DND-41 (cell line): Measurements from ENCODE around the gene SLC17A6.

Experiments
- ATAC-seq: fragments of 200-7000 bp; cut with Tn5 transposase; 3 replicates; pipeline ENCODE4 v1.9.1; 2021; ENCODE audit warnings: low read depth; ENCODE audit not compliant: insufficient read depth
- DNase-seq: peaks from one replicate; pipeline ENCODE4 v3.0.0-alpha.2; 2020
- H2AFZ ChIP-seq: 2 replicates; pipeline ENCODE4 v1.6.0; 2012; ENCODE audit warnings: low read depth, low read length
- H3K27ac ChIP-seq: 2 replicates; pipeline ENCODE4 v1.5.1; 2012; ENCODE audit warnings: low read length, inconsistent platforms
- H3K27me3 ChIP-seq: fragments of 200-600 bp; sonication (generic); 2 replicates; pipeline ENCODE4 v1.6.0; 2012; ENCODE audit warnings: low read length, mild to moderate bottlenecking, inconsistent platforms; ENCODE audit not compliant: insufficient read depth, poor library complexity
- H3K36me3 ChIP-seq: 2 replicates; pipeline ENCODE4 v1.5.1; 2012; ENCODE audit warnings: low read length, inconsistent platforms; ENCODE audit not compliant: insufficient read depth
- H3K4me1 ChIP-seq: 2 replicates; pipeline ENCODE4 v1.5.1; 2012; ENCODE audit warnings: mild to moderate bottlenecking, low read length; ENCODE audit not compliant: insufficient read depth
- H3K4me2 ChIP-seq: 2 replicates; pipeline ENCODE4 v1.6.0; 2012; ENCODE audit warnings: mild to moderate bottlenecking, moderate library complexity, low read length, inconsistent platforms; ENCODE audit not compliant: insufficient read depth
- H3K4me3 ChIP-seq, 2 experiments: fragments of 200-600 bp in 1 of 2; shearing (Covaris generic) in 1 of 2; 2 replicates each; pipeline ENCODE4 v1.5.1; 2012 to 2016; ENCODE audit warnings: inconsistent platforms in 2 of 2, low read length in 2 of 2, mild to moderate bottlenecking in 2 of 2, low read depth in 1 of 2, moderate library complexity in 1 of 2
- H3K79me2 ChIP-seq: 2 replicates; pipeline ENCODE4 v1.6.0; 2012; ENCODE audit warnings: low read length, inconsistent platforms; ENCODE audit not compliant: insufficient read depth
- H3K9ac ChIP-seq: 2 replicates; pipeline ENCODE4 v1.6.0; 2012; ENCODE audit warnings: low read depth, mild to moderate bottlenecking, inconsistent platforms, low read length, moderate library complexity
- H3K9me3 ChIP-seq: 2 replicates; pipeline ENCODE4 v1.5.1; 2012; ENCODE audit warnings: low read length, moderate library complexity, mild to moderate bottlenecking, inconsistent platforms; ENCODE audit not compliant: insufficient read depth, severe bottlenecking
- H4K20me1 ChIP-seq: 2 replicates; pipeline ENCODE4 v1.6.0; 2012; ENCODE audit warnings: low read length; ENCODE audit not compliant: insufficient read depth
- EZH2 ChIP-seq: IDR thresholded peaks from 3 replicates; pipeline ENCODE4 v1.6.1; 2012; ENCODE audit warnings: borderline replicate concordance, low read depth, mild to moderate bottlenecking, moderate library complexity, low read length, inconsistent platforms; ENCODE audit not compliant: severe bottlenecking
- TF ChIP-seq, protein P1 (sequence below): IDR thresholded peaks from 2 replicates; pipeline ENCODE4 v1.5.1; 2012; ENCODE audit warnings: borderline replicate concordance, low read length, moderate library complexity, mild to moderate bottlenecking; ENCODE audit not compliant: poor library complexity, severe bottlenecking; ENCODE audit errors: extremely low read depth

Gene SLC17A6

DNA sequence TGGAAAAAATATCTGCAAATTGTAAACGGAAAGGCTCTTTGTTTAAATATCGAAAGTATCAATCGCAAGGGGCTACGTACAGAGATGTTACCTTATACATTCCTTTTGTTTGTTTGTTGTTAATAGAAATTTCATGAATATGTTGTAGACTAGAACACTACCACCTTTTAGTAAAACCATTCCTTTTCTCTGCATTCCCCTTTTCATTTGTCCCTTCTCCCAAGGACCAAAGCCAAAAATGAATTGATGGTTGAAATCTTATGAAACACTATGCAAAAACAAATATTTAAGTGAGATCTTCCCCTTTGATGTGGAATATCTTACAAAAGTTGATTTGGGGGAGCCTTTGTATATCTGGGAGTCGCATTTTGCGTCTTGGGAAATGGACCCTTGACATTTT lies 2.1 kb downstream of the SLC17A6 start:
- H4K20me1 ChIP-seq = peaks cover 2% of the 10 kb centered on the region; the same call in 1 of the 2 replicates
- no peaks in the 10 kb centered on the region for H3K79me2 ChIP-seq
- TF ChIP-seq, protein P1, sequence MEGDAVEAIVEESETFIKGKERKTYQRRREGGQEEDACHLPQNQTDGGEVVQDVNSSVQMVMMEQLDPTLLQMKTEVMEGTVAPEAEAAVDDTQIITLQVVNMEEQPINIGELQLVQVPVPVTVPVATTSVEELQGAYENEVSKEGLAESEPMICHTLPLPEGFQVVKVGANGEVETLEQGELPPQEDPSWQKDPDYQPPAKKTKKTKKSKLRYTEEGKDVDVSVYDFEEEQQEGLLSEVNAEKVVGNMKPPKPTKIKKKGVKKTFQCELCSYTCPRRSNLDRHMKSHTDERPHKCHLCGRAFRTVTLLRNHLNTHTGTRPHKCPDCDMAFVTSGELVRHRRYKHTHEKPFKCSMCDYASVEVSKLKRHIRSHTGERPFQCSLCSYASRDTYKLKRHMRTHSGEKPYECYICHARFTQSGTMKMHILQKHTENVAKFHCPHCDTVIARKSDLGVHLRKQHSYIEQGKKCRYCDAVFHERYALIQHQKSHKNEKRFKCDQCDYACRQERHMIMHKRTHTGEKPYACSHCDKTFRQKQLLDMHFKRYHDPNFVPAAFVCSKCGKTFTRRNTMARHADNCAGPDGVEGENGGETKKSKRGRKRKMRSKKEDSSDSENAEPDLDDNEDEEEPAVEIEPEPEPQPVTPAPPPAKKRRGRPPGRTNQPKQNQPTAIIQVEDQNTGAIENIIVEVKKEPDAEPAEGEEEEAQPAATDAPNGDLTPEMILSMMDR = no peak
- no peak for TF ChIP-seq EZH2
- H2AFZ ChIP-seq = no peak overlapping the region
- no peak overlapping the region for H3K4me2 ChIP-seq
- H3K4me3 ChIP-seq = no peak overlapping the region
- H3K9ac ChIP-seq = no peak overlapping the region
- H3K9me3 ChIP-seq = no peaks in the 10 kb centered on the region
- no peaks in the 10 kb centered on the region for H3K27me3 ChIP-seq
- H3K27ac ChIP-seq = no peak overlapping the region
- ATAC-seq (no peak), DNase-seq (no peak)
- H3K4me1 ChIP-seq = no peaks in the 10 kb centered on the region
- H3K36me3 ChIP-seq = no peaks in the 10 kb centered on the region

GRCh38 chr11:22340701-22341587 lies 2.8 kb downstream of the SLC17A6 start:
- H3K4me1 ChIP-seq = no peaks in the 10 kb centered on the region
- no peak for TF ChIP-seq EZH2
- TF ChIP-seq, protein P1 = no peak
- no peak overlapping the region for H2AFZ ChIP-seq
- no peak overlapping the region for H3K27ac ChIP-seq
- no peak overlapping the region for H3K4me2 ChIP-seq
- H3K9me3 ChIP-seq = no peaks in the 10 kb centered on the region
- no peaks in the 10 kb centered on the region for H3K79me2 ChIP-seq
- DNase-seq (no peak), ATAC-seq (no peak)
- H3K9ac ChIP-seq = no peak overlapping the region
- H4K20me1 ChIP-seq = peaks cover 2% of the 10 kb centered on the region; the same call in 1 of the 2 replicates
- H3K4me3 ChIP-seq = no peak overlapping the region
- no peaks in the 10 kb centered on the region for H3K36me3 ChIP-seq
- H3K27me3 ChIP-seq = no peaks in the 10 kb centered on the region

- H3K9ac ChIP-seq = no peak overlapping the region
Observed at GRCh38 chr11:22341588-22341931, 3.4 kb downstream of the SLC17A6 start.

More at GRCh38 chr11:22341588-22341931, 3.4 kb downstream of the SLC17A6 start:
- Histone ChIP-seq H3K9me3 (no peaks in the 10 kb centered on the region), H3K4me3 (no peak overlapping the region), H3K36me3 (no peaks in the 10 kb centered on the region), H3K27me3 (no peaks in the 10 kb centered on the region), H3K4me1 (no peaks in the 10 kb centered on the region), H3K4me2 (no peak overlapping the region), H2AFZ (no peak overlapping the region), H3K79me2 (no peaks in the 10 kb centered on the region), H4K20me1 (peaks cover 2% of the 10 kb centered on the region; the same call in 1 of the 2 replicates), H3K27ac (no peak overlapping the region)
- TF ChIP-seq, protein P1 = no peak
- TF ChIP-seq EZH2 = no peak
- ATAC-seq = no peak
- no peak for DNase-seq
